HG03342 (cell line): ENCODE measurements around the gene TLK1.
"Not testable (repeated sequence)": the region's sequence is repeated elsewhere in the genome, so short reads cannot be mapped to it uniquely, and the experiment has no call there.

Source experiments
- ATAC-seq: cut with Tn5 transposase; IDR thresholded peaks from one replicate; pipeline ENCODE4 v1.9.1; 2021; ENCODE audit warnings: mild to moderate bottlenecking, moderate library complexity; ENCODE audit not compliant: unreplicated experiment

TLK1 gene

GRCh38 chr2:171146071-171146470 lies 14.6 kb downstream of the TLK1 start:
- ATAC-seq = no peak

DNA sequence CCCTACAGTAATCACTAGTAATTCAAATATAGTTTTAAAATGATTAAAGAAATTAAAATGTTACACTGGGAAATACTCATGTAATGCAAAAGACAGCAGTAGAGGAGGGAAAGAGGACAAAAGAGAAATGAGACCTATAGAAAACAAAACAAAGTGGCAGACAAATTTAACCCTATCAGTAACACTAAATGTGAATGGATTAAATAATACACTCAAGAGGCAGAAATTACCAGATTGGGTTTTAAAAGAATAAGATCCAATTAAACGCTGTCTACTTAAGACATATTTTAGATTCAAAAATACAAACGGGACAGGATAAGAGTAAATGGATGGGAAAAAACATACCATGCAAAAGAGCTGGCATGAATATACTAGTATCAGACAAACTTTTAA lies 17.0 kb downstream of the TLK1 start:
- no peak for ATAC-seq

- ATAC-seq = no peak
These were observed 18.3 kb downstream of the TLK1 start for GRCh38 chr2:171142398-171142797.

DNA sequence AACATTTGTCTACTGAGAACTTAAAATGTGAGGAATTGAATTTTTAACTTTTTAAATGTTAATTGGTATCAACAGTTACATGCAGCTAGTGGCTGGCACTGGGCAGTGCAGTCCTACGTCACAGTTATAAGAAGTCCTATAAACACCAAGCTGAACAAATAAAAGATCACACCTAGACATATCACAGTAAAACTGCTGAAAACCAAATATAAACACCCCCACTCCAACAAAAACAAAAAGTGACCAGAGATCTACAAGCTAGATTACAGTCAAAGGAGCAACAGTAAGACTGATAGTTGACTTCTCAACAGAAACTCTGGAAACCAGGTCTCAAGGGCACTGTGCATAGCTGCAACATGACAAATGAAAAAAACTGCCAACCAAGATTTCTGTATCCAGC lies 19.4 kb downstream of the TLK1 start:
- ATAC-seq = no peak

DNA sequence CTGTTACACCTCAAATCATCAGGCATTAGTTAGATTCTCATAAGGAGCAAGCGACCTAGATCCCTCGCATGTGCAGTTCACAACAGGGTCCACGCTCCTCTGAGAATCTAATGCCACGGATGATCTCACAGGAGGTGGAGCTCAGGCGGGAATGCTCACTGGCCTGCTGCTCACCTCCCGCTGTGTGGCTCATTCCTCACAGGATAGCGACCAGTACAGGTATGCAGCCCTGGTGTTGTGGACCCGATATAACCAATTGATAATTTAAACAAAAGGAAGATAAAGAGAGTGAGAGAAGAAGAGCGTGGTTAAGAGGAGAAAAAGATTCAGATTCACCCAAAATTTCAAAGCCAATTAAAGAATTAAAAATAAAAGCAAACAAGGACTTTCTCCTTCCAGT lies 20.8 kb downstream of the TLK1 start:
- no peak for ATAC-seq

DNA sequence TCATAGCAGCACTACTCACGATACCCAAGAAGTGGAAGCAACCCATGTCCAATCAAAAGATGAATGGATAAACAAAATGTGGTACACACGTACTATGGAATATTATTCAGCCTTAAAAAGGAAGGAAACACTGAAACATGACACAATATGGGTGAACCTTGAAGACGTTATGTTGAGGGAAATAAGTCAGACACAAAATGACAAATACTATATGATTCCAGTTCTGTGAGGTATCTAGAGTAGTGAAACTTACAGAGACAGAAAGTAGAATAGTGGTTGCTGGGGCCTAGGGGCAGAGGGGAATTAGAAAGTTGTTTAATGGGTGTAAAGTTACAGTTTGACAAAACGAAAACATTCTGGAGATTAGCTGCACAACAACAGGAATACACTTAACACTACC lies 24.7 kb downstream of the TLK1 start:
- ATAC-seq = peak; percentile 90

GRCh38 chr2:171134624-171135230 lies 26.0 kb downstream of the TLK1 start:
- ATAC-seq = no peak

GRCh38 chr2:171132086-171132485 lies 28.6 kb downstream of the TLK1 start:
- ATAC-seq = no peak

DNA sequence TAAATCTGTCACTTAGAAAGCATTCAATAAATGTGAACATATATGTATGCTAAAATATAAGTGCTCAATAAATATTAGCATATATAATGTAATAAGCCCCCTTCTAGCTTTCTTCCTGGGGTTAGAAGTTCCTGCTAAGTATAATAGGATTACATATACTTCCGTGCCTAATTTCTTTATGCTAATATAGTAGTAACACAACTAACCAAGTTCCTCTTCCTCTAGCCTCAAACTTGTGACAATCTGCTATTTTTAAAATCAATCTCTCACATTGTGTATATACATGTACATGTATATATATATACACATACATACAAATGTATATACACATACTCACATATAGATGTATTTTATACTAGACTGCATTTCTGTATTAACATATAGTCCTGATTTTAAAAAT lies 32.2 kb downstream of the TLK1 start:
- ATAC-seq = no peak

- ATAC-seq = no peak
These were observed 36.2 kb downstream of the TLK1 start for GRCh38 chr2:171124541-171124940.

DNA sequence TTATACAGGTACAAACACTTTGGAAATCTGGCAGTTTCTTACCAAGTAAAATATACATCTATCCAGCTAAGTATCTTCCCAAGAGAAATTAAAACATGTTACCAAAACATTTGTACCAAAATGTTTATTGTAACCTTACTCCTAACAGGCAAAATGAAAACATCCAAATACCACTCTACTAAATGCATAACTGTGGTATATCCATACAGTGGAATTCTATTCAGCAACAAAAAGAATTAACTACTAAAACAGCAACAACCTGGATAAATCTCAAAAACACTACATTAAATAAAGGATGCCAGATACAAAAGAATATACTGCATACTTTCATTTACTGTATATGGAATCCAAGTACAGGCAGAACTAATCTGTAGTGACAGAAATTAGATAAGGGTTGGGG lies 51.1 kb downstream of the TLK1 start:
- ATAC-seq = no peak

DNA sequence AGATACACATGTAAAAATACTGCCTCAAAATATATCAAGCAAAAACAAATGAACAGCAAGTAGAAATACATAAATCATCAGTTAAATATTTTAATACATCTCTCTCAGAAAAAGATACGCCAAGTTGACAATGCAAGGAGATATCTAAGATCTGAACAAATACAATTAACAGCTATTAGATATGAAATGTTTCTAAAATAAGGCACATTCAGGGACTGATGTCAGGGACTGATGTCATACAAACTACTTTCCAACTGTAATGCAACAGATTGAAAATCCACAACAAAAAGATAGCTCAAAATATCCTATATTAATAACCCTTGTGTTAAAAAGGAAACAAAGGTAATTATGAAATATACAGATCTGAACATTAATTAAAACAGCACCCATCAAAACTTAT lies 51.7 kb downstream of the TLK1 start:
- ATAC-seq = no peak

- ATAC-seq = no peak
These were observed 52.9 kb downstream of the TLK1 start for GRCh38 chr2:171107803-171108202.

- no peak for ATAC-seq
These were observed 56.3 kb downstream of the TLK1 start for GRCh38 chr2:171104379-171104778.

GRCh38 chr2:171102802-171103201 lies 57.9 kb downstream of the TLK1 start:
- no peak for ATAC-seq

DNA sequence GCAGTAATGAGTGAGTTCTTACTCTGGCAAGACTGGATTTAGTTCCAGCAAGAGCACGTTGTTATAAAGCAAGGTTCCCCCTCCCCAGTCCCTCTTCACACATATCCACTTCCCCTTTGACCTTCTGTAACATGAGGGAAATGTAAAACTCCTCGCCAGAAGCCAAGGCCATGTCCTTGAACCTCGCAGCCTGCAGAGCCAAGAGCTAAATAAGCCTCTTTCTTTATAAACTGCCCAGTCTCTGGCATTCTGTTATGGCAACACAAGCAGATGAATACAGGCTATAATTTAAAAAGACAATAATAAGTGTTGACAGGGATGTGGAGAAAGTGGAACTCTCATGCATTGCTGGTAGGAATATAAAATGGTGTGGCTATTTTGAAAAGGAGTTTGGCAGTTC lies 60.3 kb downstream of the TLK1 start:
- no peak for ATAC-seq

- no peak for ATAC-seq
These were observed 62.1 kb downstream of the TLK1 start for GRCh38 chr2:171098607-171099006.

- no peak for ATAC-seq
These were observed 65.6 kb downstream of the TLK1 start for GRCh38 chr2:171095014-171095582.

- ATAC-seq = not testable (repeated sequence)
These were observed 69.2 kb downstream of the TLK1 start for GRCh38 chr2:171091517-171091916.

DNA sequence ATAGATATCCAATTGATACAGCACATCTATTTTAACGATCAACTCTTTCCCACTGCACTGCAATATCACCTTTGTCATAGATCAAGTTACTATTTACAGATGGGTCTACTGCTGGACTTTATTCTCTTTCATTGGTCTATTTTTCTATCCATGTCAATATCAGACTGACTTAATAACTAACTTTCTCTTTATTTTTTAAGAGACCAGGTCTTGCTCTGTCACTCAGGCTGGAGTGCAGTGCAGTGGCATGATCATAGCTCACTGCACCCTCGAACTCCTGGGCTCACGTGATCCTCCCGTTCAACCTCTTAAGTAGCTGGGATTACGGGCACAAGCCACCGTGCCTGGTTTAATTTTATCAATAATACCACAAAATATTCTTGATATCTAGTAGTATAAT lies 71.2 kb downstream of the TLK1 start:
- ATAC-seq = no peak

GRCh38 chr2:171088057-171088834 lies 72.4 kb downstream of the TLK1 start:
- ATAC-seq = no peak

- ATAC-seq = no peak
These were observed 73.1 kb downstream of the TLK1 start for GRCh38 chr2:171087547-171087946.
